Hepatocyte (in vitro differentiated cells): Measurements from ENCODE around the gene WDR38.
"Not testable (repeated sequence)": the region's sequence is repeated elsewhere in the genome, so short reads cannot be mapped to it uniquely, and the experiment has no call there.

ENCODE experiments used
- EZH2 ChIP-seq: fragments of 200-600 bp; sonication (generic); IDR thresholded peaks from 2 replicates; pipeline ENCODE4 v1.6.1; 2016; ENCODE audit warnings: antibody characterized with exemption, mild to moderate bottlenecking, borderline replicate concordance
- EZH2phosphoT487 ChIP-seq: fragments of 200-600 bp; sonication (generic); IDR thresholded peaks from one replicate; pipeline ENCODE4 v1.6.1; 2018; ENCODE audit warnings: antibody characterized with exemption, mild to moderate bottlenecking, low read depth, moderate library complexity; ENCODE audit not compliant: unreplicated experiment, severe bottlenecking
- TF ChIP-seq, protein P1 (sequence below): fragments of 200-600 bp; sonication (generic); IDR thresholded peaks from 2 replicates; pipeline ENCODE4 v1.5.1; 2016; ENCODE audit warnings: antibody characterized with exemption, mild to moderate bottlenecking; ENCODE audit not compliant: poor library complexity

DNA sequence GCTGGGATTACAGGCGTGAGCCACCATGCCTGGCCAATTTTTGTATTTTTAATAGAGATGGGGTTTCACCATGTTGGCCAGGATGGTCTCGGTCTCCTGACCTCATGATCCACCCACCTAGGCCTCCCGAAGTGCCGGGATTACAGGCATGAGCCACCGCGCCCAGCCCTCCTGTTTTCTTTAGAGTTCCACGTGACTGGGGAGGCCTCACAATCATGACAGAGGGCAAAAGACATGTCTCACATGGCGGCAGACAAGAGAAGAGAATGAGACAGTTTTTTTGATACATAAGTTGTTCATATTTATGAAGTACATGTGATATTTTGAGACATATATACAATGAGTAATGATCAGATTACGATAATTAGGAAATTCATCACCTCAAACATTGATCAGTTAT lies 6.8 kb upstream of the WDR38 start:
- TF ChIP-seq, protein P1, sequence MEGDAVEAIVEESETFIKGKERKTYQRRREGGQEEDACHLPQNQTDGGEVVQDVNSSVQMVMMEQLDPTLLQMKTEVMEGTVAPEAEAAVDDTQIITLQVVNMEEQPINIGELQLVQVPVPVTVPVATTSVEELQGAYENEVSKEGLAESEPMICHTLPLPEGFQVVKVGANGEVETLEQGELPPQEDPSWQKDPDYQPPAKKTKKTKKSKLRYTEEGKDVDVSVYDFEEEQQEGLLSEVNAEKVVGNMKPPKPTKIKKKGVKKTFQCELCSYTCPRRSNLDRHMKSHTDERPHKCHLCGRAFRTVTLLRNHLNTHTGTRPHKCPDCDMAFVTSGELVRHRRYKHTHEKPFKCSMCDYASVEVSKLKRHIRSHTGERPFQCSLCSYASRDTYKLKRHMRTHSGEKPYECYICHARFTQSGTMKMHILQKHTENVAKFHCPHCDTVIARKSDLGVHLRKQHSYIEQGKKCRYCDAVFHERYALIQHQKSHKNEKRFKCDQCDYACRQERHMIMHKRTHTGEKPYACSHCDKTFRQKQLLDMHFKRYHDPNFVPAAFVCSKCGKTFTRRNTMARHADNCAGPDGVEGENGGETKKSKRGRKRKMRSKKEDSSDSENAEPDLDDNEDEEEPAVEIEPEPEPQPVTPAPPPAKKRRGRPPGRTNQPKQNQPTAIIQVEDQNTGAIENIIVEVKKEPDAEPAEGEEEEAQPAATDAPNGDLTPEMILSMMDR: not testable (repeated sequence)
- TF ChIP-seq EZH2phosphoT487, EZH2: not testable (repeated sequence)
